Gastroesophageal sphincter (tissue), 3 donors: ENCODE measurements around the gene HACD4.

Source experiments
- CTCF ChIP-seq, 4 experiments: fragments of 200-600 bp in 2 of 4; fragments of 450-650 bp in 2 of 4; sonication (generic) in 1 of 4; IDR thresholded peaks; one replicate each; pipeline ENCODE4 v1.5.1; 2017 to 2019; ENCODE audit warnings: antibody characterized with exemption in 4 of 4, mild to moderate bottlenecking in 2 of 4, moderate library complexity in 2 of 4
- EP300 ChIP-seq: sonication (generic); formaldehyde crosslinking; IDR thresholded peaks from one replicate; pipeline ENCODE4 v1.6.1; 2017; ENCODE audit warnings: antibody characterized with exemption, mild to moderate bottlenecking
- POLR2A ChIP-seq, 2 donors: fragments of 450-650 bp; IDR thresholded peaks; one replicate each; pipeline ENCODE4 v1.6.1; 2017; ENCODE audit warnings: antibody characterized with exemption in 2 of 2, mild to moderate bottlenecking in 2 of 2, moderate library complexity in 1 of 2
- POLR2AphosphoS5 ChIP-seq: sonication (generic); formaldehyde crosslinking; IDR thresholded peaks from one replicate; pipeline ENCODE4 v1.6.1; 2017; ENCODE audit warnings: antibody characterized with exemption

GRCh38 chr9:20997503-20998076 lies 33.9 kb downstream of the HACD4 start:
- TF ChIP-seq CTCF (IDR thresholded peaks at IDR 0.05) (no peak), POLR2AphosphoS5 (no peak), POLR2A (IDR thresholded peaks at IDR 0.05) (no peak), EP300 (no peak)
